SIG-M5 treated with dmso at 0.1 percent for 504 hours (cell line): ENCODE measurements around the gene ECHS1.
"Not testable (repeated sequence)": the region's sequence is repeated elsewhere in the genome, so short reads cannot be mapped to it uniquely, and the experiment has no call there.

ENCODE experiments used
- DNase-seq: peaks from one replicate; lab custom pipeline; 2025; ENCODE audit not compliant: unreplicated experiment; lab: John Stamatoyannopoulos, UW

Gene ECHS1

DNA sequence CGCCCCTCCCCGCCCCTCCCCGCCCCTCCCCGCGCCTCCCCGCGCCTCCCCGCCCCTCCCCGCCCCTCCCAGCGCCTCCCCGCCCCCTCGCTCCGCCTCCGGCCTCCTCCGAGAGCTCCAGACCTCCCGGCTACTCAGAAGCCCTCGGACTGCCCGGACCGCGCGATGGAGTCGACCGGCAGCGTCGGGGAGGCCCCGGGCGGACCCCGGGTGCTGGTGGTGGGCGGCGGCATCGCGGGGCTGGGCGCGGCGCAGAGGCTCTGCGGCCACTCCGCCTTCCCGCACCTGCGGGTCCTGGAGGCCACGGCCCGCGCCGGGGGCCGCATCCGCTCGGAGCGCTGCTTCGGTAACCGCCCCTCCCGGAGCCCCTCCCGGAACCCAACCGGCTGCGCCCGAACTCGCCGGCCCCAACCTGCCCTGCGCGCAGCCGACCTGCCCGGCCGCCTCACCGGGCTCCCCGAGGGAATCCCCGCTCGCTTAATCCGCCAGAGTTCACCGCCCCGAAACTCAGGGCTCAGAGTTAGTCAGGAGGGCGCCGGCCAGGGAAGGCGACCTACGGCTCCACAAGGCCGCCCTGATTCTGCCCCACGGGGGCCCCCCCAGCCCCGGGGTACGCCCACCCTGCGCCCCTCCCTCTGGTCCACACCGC lies 6.1 kb upstream of the ECHS1 start, which contains the start of gene PAOX:
Gene PAOX (plus strand): TSS at position 111 of the 649 bp plus-strand sequence. CDS start 55 bp downstream, at position 166.
- DNase-seq, result no peak

- peak; percentile 20 for DNase-seq
Measured at GRCh38 chr10:133378251-133379096, 5.3 kb upstream of the ECHS1 start.

GRCh38 chr10:133377818-133378250 lies 4.7 kb upstream of the ECHS1 start:
- DNase-seq, result no peak

DNA sequence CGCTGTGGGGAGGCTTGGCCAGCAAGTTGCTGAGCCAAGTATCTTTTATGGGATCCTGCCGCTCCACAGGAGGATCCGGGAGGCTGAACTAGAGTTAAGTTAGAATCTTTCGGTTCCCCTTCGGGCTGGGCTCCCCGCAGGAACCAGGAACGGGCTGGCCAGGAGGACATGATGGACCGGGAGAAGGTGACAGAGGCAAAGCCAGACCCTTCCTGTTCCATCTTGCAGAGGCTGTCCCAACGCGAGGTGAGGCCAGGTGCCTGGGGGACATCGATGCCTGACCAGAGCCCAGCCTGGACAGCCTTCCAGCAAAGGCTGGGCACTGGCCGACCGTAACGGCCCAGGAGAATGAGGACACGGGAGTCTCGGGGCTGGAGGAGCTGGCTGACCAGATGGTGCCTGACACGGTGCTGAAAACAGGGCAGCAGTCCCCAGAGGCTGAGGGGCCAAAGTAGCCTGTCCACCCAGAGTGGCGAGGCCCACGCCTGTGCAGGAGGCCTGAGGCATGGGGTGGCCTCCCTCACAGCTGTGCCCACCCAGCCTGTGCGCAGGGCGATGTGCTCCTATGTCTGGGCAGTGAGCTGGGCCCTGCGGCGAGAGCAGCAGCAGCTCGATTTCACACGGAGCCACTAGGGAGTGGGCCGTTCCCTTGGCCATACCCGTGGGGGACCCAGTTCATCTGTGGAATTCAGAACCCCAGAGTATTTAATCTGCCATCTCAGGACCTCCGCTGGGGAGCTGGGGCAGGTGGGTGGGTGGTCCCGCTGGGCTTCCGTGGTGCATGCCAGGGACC lies 4.1 kb upstream of the ECHS1 start:
- DNase-seq, result no peak

- DNase-seq, result not testable (repeated sequence)
Measured at GRCh38 chr10:133376183-133376582, 3.0 kb upstream of the ECHS1 start.

- DNase-seq, result no peak
Measured at GRCh38 chr10:133375357-133376115, 2.4 kb upstream of the ECHS1 start.

GRCh38 chr10:133372507-133372906 lies 647 bp downstream of the ECHS1 start:
- no peak for DNase-seq

DNA sequence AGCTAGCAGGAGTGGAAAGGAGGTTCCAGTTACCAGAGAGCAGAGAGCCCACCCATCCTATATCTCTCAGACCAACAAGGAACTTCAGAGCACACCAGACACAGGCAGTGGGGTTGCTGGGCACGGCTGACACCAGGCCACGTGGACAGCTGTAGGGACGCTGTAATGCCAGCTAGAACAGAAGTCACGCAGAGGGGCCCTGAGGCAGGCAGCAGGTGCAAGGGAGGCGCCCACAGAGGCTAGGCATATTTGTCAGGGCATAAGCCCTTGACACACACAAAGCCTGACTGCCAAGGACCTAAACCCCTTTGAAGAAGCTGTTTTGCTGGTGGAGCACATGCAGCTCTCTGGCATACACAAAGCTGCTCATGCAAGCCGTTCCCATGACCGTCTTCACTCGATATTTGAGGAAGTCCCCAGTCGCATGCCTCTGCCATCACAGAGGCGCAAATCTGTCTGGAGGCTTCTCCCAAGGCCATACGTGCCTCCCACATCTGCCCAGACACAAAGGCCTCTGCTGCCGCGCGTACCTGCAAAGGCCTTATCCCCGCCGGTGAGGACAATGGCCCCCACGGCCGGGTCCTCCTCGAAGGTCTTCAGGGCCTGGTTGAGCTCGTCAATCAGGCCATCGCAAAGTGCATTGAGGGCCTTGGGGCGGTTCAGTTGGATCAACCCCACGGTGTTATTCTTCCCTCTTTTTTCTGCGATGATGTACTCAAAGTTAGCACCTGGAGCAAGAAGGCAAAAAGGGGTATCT lies 2.9 kb downstream of the ECHS1 start:
- DNase-seq, result no peak

DNA sequence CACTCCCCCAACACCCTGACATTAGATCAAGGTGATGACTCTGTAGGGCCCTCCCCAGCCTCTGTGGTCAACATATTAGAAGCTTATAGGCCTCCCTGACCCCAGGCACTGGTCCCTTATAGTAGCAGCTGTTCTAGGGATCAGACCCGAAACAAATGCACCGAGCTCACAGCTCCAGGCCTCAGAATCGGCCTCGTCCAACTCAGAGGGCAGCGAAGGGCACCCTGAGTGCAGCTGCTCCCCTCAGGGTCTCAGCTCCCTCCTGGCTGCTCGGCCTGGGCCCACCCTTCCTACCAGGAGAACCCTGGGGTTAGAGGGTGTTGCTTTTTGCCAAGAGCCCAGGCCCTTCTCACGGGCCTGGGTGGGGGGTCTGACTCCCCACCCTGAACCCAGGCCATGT lies 5.0 kb downstream of the ECHS1 start:
- DNase-seq, result no peak

- DNase-seq, result not testable (repeated sequence)
Measured at GRCh38 chr10:133367461-133367860, 5.7 kb downstream of the ECHS1 start.

GRCh38 chr10:133366751-133367150 lies 6.4 kb downstream of the ECHS1 start:
- DNase-seq, result no peak

DNA sequence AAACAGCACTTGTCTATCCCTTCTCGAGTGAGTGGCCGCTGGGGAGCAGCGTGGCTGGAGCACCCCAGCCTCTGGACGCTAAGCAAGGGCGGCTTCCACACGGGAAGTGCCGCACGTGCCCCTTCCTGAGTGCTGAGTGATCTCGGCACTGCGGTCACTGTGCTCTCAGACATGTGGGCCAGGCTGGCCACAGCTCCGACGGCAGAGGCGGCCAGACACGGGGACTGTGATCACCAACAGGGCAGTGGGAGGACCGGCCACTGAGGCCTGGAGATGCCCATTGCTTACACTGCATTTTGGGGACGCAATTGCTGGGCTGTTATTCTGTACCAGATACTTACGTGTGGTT lies 7.0 kb downstream of the ECHS1 start:
- DNase-seq, result no peak

GRCh38 chr10:133365461-133366129 lies 7.6 kb downstream of the ECHS1 start:
- no peak for DNase-seq

GRCh38 chr10:133364645-133365431 lies 8.3 kb downstream of the ECHS1 start:
- DNase-seq, result no peak

- no peak for DNase-seq
Measured at GRCh38 chr10:133362846-133363245, 10.3 kb downstream of the ECHS1 start.

DNA sequence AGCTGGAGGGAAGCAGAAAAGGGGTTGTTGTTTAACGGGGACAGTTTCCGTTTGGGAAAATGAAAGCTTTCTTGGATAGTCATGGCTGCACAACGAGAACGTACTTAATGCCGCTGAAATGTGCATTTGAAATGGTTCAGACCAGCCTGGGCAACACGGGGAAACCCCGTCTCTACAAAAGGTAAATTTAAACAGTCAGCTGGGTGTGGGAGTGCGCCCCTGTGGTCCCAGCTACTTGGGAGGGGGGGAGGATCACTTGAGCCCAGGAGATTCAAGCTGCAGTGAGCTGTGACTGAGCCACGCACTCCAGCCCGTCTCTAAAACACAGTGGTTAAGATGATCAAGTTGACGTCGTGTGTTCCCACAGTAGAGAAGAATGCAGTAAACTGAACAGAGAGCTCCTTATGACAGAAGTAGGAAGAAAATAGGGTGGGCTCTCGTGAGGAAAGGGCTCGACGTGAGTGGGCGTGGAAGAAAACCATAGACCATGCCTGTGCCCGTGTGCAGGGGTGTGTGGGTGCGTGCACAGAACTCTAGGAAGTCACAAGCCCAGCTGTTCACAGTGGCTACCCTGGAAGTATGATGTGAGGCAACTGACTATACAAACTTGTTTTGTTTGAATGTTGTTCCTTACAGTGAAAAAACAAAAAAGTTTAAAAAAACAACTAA lies 11.2 kb downstream of the ECHS1 start:
- no peak for DNase-seq

DNA sequence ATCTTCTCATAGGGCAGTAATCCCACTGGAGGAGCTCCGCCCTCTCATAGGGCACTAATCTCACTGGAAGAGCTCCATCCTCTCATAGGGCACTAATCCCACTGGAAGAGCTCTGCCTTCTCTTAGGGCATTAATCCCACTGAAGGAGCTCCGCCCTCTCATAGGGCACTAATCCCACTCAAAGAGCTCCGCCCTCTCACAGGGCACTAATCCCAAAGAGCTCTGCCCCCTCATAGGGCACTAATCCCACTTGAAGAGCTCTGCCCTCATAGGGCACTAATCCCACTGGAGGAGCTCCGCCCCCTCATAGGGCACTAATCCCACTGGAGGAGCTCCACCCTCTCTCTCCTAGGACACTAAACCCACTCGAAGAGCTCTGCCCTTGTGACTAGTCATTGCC lies 11.9 kb downstream of the ECHS1 start:
- no peak for DNase-seq

DNA sequence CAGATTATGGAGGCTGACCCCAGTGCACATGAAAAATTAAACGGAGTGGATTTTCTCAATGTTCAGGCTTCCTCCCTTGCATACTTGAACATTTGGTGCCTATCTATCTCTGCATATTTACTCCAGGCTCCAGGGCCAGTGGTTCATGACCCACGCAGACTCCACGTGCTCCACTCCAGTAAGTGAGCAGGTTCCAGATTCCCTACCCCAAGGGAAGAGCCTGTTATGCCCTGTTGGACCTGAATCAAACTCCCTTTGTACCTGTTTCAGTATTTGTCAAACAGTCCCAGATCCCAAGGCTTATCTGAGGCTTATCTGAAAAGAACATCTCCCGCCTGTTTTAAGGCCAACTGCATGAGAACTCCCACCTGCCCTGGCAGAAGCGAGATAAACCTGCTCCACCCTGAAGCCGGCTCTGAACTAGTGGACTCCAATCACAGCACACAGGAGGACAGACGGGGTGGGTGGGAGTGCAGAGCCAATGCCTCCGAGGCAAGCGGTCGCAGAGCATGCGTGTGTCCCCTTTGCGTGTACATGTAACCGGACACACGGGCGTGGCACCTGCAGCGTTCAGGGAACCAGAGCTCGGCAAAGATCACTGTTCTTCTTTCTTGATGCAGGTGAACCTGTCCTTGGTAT lies 13.1 kb downstream of the ECHS1 start:
- DNase-seq, result no peak
